ENCODE results near the gene ZFP92. TPM values are rescaled to one million over a fixed set of nuclear protein-coding genes. Genes with fewer than 3 reads are reported as not detected.

Gene ZFP92
- total and polyA plus RNA-seq, 2 of the 8 experiments (the other 6 are each of a cell fraction or from before 2014, with no cell fraction given) = 0.14 to 0.41 TPM

- Histone ChIP-seq H3K23ac (ENCODE audit: insufficient read length) (no peak overlapping the region), H3K14ac (ENCODE audit: insufficient read length) (no peak overlapping the region), H2BK5ac (ENCODE audit: low read depth, low read length) (no peak overlapping the region), H2AK5ac (ENCODE audit: low read depth, low read length) (no peak overlapping the region), H3K36me3 (ENCODE audit: control insufficient read depth in 2 of 4, insufficient read depth in 4 of 4, low read length in 3 of 4) (no peaks in the 10 kb centered on the region), H2BK20ac (ENCODE audit: low read length) (no peak overlapping the region), H4K8ac (ENCODE audit: extremely low read depth, insufficient read depth, low read length) (no peak overlapping the region), H3K4me3 (ENCODE audit: extremely low read depth in 1 of 4, insufficient read depth in 2 of 4, low read depth in 3 of 4, low read length in 4 of 4) (no peak overlapping the region), H3K9me3 (ENCODE audit: insufficient read depth in 2 of 2, low read depth in 1 of 2, low read length in 1 of 2) (peaks cover 0 to 15% of the 10 kb centered on the region in 2 experiments; a peak in 1 of 4 replicates), H3K56ac (replicated peaks; ENCODE audit: insufficient read length, low read depth, low read length) (no peak overlapping the region), H2BK12ac (ENCODE audit: low read depth, low read length) (no peak overlapping the region), H3K27ac (ENCODE audit: low read depth, low read length) (no peak overlapping the region), H3K4me2 (ENCODE audit: insufficient read depth in 1 of 2, low read depth in 2 of 2, low read length in 2 of 2) (no peak overlapping the region), H4K91ac (replicated peaks; ENCODE audit: insufficient read length, low read length) (no peak overlapping the region), H3K79me2 (ENCODE audit: control insufficient read depth in 1 of 2, insufficient read depth in 2 of 2, low read length in 2 of 2) (no peaks in the 10 kb centered on the region), H4K20me1 (replicated peaks in 1 of 2; ENCODE audit: control insufficient read depth in 1 of 2, insufficient read depth in 2 of 2, low read length in 2 of 2) (no peaks in the 10 kb centered on the region), H3K4ac (replicated peaks; ENCODE audit: insufficient read length, low read depth, low read length) (no peak overlapping the region), H2BK120ac (replicated peaks; ENCODE audit: low read depth, low read length) (no peak overlapping the region), H3K79me1 (ENCODE audit: low read depth, low read length) (no peaks in the 10 kb centered on the region), H3K27me3 (replicated peaks in 1 of 4; ENCODE audit: control insufficient read depth in 3 of 4, extremely low read depth in 1 of 4, insufficient read depth in 3 of 4, low read length in 3 of 4) (no peaks in the 10 kb centered on the region; a peak in 1 of 7 replicates), H4K5ac (ENCODE audit: insufficient read length, low read depth, low read length) (no peak overlapping the region), H2AFZ (ENCODE audit: low read length) (no peak overlapping the region), H3K18ac (ENCODE audit: extremely low read depth, low read length) (no peak overlapping the region), H3K9ac (replicated peaks in 1 of 4; ENCODE audit: extremely low read depth in 1 of 4, low read depth in 3 of 4, low read length in 3 of 4) (no peak overlapping the region), H3K4me1 (replicated peaks in 1 of 4; ENCODE audit: control insufficient read depth in 3 of 4, insufficient read depth in 4 of 4, low read length in 3 of 4) (no peaks in the 10 kb centered on the region), H3K23me2 (ENCODE audit: low read depth, low read length) (peaks cover 34% of the 10 kb centered on the region; the same call in 1 of the 2 replicates), H2BK15ac (ENCODE audit: low read length) (no peak overlapping the region)
- FAIRE-seq = no peak
- no peak for DNase-seq (ENCODE audit: low read depth in 1 of 2, low spot score in 2 of 2)
- CTCF ChIA-PET (ENCODE audit: partially characterized antibody) = interaction anchor here (0.6 to 1.0 kb wide), 2 partner anchors 11 to 1147 kb away, joined by 3 to 5 read pairs; no protein-coding TSS in a partner anchor
- POLR2A ChIA-PET (ENCODE audit: partially characterized antibody) = no interaction called here
- WGBS, 2 experiments (ENCODE audit: extremely low coverage in 1 of 2, insufficient coverage in 1 of 2, insufficient read length in 1 of 2, insufficient replicate concordance in 2 of 2, low coverage in 1 of 2, low lambda C conversion rate in 2 of 2, missing lambda C conversion rate in 1 of 2) = 88% methylated on average over 4 of the region's 10 CpGs; no CpG with 5 or more reads in 1 of the 2 experiments
- no peak for TF ChIP-seq EGR1 (IDR thresholded peaks at IDR 0.05; ENCODE audit: borderline replicate concordance, low read depth, low read length)
- TF ChIP-seq KDM5A (IDR thresholded peaks at IDR 0.05; ENCODE audit: low read length) = no peak
- TF ChIP-seq KDM4A (IDR thresholded peaks at IDR 0.05; ENCODE audit: low read depth, low read length, severe bottlenecking) = no peak
- TF ChIP-seq SIRT6 (IDR thresholded peaks at IDR 0.05; ENCODE audit: low read length) = no peak
- no peak for TF ChIP-seq TCF12 (IDR thresholded peaks at IDR 0.05; ENCODE audit: low read depth, low read length)
- no peak for TF ChIP-seq POU5F1 (IDR thresholded peaks at IDR 0.05; ENCODE audit: low read depth, low read length)
- TF ChIP-seq SP4 (IDR thresholded peaks at IDR 0.05; ENCODE audit: low read length) = no peak
- no peak for TF ChIP-seq JUND (IDR thresholded peaks at IDR 0.05; ENCODE audit: low read length)
- no peak for TF ChIP-seq EP300 (IDR thresholded peaks at IDR 0.05; ENCODE audit: borderline replicate concordance in 1 of 2, low read depth in 2 of 2, low read length in 2 of 2)
- TF ChIP-seq ZNF274 (IDR thresholded peaks at IDR 0.05; ENCODE audit: borderline replicate concordance, extremely low read depth, low read length) = no peak
- TF ChIP-seq HDAC2 (IDR thresholded peaks at IDR 0.05; ENCODE audit: borderline replicate concordance in 1 of 2, low read depth in 2 of 2, low read length in 2 of 2) = no peak
- TF ChIP-seq RNF2 (IDR thresholded peaks at IDR 0.05; ENCODE audit: borderline replicate concordance, low read depth, low read length, missing control alignments, poor library complexity, severe bottlenecking) = no peak
- TF ChIP-seq RXRA (IDR thresholded peaks at IDR 0.05; ENCODE audit: insufficient read depth, low read depth, low read length) = no peak
Measured at GRCh38 chrX:153387987-153388721, 23.1 kb upstream of the ZFP92 start.

All from H1 (cell line).